Frontal cortex (tissue), 4 donors: ENCODE data around the gene LTA. TPM values are rescaled to one million over a fixed set of nuclear protein-coding genes. Genes with fewer than 3 reads are reported as not detected.
A peak's percentile ranks its signal among the peaks of the same experiment; 100 is the strongest.
"Not testable (repeated sequence)": the region's sequence is repeated elsewhere in the genome, so short reads cannot be mapped to it uniquely, and the experiment has no call there.

Source experiments
- DNase-seq, 2 donors: peaks; one replicate each; pipeline ENCODE4 v3.0.0; 2012; ENCODE audit warnings: low spot score in 2 of 2
- FAIRE-seq: peaks from 2 replicates; lab custom pipeline; 2012; peaks lifted over from hg19 to GRCh38; lab: Jason Lieb, UNC
- total RNA-seq: library from RNA; depleted of rRNA; stranded (reverse); fragments of >200 nt; gene quantifications from one replicate; pipeline ENCODE4 v1.2.3, GENCODE V29; 2014
- donor health status: control.
- donor health status: control.
- donor health status: control.

LTA gene
- total RNA-seq, 1 donor from 2014 or later: not detected

DNA sequence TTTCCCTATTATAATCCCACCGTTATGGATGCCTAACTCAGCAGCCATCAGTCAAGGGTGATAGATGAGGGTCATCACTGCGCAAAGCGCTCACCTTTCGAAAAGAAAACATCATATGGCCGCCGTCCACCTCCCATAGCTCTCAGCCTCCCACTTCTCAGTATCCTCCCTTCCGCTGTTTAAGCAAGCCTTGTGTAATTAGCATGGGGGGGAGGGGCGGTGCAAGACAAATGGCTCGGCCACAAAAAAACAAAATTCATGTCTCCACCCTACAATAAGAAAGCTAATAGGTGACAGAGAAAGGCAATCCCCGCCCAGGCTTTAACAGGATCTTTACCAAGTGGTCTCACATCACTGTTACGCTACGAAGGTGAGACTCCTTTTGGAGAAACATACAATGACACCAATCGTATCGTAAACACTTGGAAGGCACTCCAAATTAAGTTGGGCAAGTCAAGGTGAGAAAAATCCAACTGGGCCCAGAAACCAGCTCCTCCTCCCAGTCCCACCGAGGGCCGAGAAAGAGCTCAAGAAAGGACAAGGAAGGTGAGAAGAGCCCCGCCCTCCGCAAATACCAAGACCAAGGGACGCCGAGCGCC, 30.9 kb upstream of the LTA start:
- FAIRE-seq (no peak), DNase-seq (no peak)

GRCh38 chr6:31541658-31542521, 30.2 kb upstream of the LTA start, which contains the start of gene DDX39B:
Gene DDX39B, minus strand, starts transcription at chr6:31542003. Its CDS starts 1,471 bp downstream, at chr6:31540532.
- peak; percentile 76 to 78 for DNase-seq
- no peak for FAIRE-seq

DNA sequence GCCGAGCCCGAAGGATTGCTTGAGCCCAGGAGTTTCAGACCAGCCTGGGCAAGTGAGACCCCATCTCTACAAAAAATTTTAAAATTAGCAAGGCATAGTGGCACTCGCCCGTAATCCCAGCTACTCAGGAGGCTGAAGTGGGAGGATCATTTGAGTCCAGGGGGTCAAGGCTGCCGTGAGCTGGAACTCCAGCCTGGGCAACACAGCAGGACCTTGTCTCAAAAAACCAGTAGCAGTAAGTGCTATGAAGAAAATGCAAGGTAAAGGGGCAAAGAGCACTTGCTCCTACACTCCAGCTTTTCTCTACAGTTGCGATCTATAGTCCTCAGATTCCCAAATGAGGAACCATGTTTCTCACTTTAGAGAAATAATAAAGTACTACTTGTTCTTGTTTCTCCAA, 28.4 kb upstream of the LTA start:
- FAIRE-seq (no peak), DNase-seq (no peak)

- FAIRE-seq: no peak
- no peak for DNase-seq
These were observed 27.4 kb upstream of the LTA start for GRCh38 chr6:31544676-31545075.

DNA sequence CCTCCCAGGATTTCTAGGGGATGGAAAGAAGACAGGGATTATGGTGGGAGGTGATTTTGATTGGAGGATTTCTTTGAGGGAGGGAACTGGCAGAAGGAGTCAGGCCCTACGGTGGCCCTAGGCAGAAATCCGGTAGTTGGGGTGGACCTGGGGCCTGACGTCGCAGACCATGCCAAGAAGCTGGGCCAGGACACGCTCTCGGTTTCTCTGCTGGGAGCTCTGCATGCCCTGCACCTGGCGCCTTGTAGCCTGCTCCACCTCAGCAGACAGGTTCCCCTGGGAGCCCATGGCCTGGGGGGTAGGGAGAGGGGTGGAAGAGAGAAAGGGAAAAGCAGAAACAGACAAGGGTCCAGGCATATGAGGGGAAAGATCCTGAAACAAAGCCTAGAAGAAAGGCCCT, 26.8 kb upstream of the LTA start:
- FAIRE-seq (no peak), DNase-seq (no peak)

DNA sequence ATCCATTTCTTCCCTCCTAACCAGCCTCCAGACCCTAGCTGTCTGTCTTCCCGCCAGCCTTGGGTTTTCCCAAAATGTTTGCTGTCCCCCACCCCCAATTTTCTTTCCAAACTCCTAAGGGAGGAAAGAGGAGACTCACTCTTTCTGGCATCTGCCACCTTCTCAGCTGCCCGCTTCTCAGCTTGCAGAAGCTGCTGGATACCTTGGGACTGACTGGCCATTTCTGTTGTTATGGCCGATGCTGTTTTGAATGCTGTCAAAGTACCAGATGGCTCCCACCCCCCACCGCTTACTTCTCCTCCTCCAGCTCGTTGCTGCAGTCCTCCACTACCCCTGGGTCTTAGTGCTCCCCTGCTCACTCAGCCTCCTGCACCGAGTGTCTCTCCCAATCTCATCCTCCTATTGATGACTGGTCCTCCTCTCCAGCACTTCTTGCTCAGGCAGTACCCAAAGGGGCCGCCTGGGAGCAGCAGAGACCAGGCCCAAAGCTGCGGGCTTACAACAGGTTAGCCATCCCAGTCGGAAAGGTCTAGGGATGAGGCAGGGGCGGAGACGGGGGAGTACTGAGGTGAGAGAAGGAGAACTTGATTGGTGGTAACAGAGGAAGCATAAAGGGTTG, 25.6 kb upstream of the LTA start, which contains the start of gene ATP6V1G2:
Gene ATP6V1G2 (minus strand): TSS at position 270 of the 619 bp plus-strand sequence. CDS start 49 bp downstream, at position 221.
- FAIRE-seq (no peak), DNase-seq (peak; percentile 62 to 63)

GRCh38 chr6:31546958-31547726, 24.9 kb upstream of the LTA start, which contains the start of gene NFKBIL1:
Gene NFKBIL1, plus strand, starts transcription at chr6:31547608. Its CDS starts 87 bp downstream, at chr6:31547695.
- FAIRE-seq (no peak), DNase-seq (peak; percentile 89 to 91)

DNA sequence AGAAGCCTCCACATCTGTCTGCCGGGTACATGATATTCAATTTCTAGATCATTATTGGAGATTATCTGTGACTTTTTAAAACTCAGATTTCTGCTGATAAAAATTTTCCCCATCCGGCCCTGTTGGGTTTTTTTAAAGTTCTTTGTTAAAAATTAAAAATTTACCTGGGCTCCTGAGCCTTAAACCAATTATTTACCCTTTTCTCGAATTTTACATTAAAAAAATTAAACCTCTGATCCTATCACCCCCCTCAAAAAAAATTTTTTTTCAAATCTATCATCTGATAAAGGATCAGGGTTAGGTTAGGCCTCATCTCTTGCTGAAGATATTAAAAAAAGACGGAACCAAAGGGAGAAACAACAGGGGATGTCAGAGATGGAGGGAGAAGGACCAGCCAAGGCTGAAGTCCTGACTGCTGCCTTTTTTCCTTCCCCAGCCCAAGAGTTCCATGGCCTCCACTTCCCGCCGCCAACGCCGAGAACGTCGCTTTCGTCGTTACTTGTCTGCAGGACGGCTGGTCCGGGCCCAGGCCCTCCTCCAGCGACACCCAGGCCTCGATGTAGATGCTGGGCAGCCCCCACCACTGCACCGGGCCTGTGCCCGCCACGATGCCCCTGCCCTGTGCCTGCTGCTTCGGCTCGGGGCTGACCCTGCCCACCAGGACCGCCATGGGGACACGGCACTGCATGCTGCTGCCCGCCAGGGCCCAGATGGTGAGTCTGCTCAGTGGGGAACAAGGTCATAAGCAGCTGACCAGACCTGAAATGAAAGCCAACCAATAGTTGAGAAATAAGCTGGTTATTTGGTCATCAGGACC, 24.2 kb upstream of the LTA start:
- FAIRE-seq: no peak
- DNase-seq: no peak

DNA sequence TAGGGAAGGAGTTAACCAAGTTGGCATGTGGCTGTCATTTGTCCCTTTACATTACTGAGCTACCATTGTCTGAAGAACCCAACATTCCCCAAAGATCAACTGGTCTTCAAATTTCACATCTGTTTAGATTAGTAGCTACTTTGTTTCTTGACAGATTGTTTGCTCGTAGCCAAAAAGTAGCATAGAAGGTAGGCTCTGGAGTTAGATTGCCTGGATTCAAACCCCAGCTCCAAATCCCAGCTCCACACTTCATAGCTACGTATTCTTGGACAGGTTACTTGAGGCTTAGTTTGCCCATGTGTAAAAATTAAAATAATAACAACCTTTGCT, 23.6 kb upstream of the LTA start:
- FAIRE-seq (no peak), DNase-seq (no peak)

- FAIRE-seq: not testable (repeated sequence)
These were observed 20.7 kb upstream of the LTA start for GRCh38 chr6:31551371-31551770.

GRCh38 chr6:31556307-31556706, 15.8 kb upstream of the LTA start:
- no peak for FAIRE-seq

More at GRCh38 chr6:31551371-31551770, 20.7 kb upstream of the LTA start:
- not testable (repeated sequence) for DNase-seq

GRCh38 chr6:31557443-31558317, 14.4 kb upstream of the LTA start:
- DNase-seq (no peak), FAIRE-seq (no peak)

More at GRCh38 chr6:31556307-31556706, 15.8 kb upstream of the LTA start:
- no peak for DNase-seq

GRCh38 chr6:31558318-31558625, 13.8 kb upstream of the LTA start:
- no peak for DNase-seq
- FAIRE-seq: no peak

DNA sequence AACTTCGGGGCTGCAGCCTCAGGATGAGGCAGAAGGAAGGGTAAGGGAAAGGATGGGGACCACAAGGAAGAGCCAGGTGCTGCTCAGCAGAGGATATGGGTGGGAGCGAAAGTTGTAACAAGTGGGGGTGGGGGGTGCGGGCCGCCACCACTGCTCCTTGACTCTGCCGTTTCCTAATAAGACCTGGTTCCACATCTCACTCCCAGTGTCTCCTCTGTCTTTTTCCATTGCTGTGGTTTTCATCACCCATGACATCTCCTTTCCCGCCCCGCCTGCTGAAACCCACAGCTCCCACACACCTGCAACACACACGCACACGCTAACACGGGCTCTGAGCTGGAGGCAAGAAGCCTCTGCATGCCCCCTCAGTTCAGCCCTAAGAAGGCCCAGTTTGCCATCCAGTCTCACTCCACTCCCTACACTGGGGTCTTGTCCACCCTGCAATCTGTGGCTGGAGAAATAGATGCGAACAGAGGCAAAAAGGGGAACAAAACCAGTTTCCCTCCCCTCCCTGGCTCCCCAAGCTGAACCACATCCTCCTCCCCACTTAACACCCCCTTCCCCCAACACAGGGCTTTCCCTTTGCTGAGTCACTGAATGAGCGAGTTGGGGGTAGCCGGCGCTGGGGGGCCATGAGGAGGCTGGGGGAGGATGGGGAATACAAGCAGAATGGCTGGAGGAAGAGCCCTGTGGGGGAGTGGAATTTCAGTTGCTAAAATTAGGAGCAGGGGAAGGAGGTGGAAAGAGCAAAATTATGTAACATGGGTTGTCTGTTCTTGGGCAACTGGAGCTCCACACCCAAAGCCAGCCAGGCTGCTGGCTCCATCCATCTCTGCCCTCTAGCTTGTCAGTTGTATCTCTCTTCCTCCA, 13.2 kb upstream of the LTA start:
- FAIRE-seq: no peak
- DNase-seq: peak in 1 of 2 donors; percentile 48

GRCh38 chr6:31559606-31559957, 12.5 kb upstream of the LTA start:
- no peak for FAIRE-seq

GRCh38 chr6:31559958-31560696, 12.0 kb upstream of the LTA start:
- FAIRE-seq: no peak
- no peak for DNase-seq

More at GRCh38 chr6:31559606-31559957, 12.5 kb upstream of the LTA start:
- no peak for DNase-seq

DNA sequence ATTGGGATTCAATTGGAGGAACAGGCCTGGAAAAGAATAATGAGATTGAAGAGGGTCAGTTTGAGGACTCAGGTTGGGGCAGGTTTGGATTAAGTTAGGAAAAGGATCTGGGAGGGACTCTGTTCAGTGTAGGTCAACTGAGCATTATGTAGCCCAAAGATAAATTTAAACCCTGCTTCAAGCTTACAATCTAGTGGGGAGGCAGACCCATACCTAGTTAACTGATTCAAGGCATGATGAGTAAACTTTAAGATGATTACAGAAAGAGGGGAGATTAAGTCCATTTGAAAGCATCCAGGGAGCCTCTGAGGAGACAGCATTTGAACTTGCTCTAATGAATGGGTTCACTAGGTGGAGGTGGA, 11.4 kb upstream of the LTA start:
- no peak for FAIRE-seq

More for the DNA sequence above, 11.4 kb upstream of the LTA start:
- no peak for DNase-seq
